Stimulated activated CD8-positive, alpha-beta memory T cell treated with anti-CD3 and anti-CD28 coated beads, Interleukin-12 subunit alpha, Interleukin-12 subunit beta, amount 100 ng/mL, for 24 hours (primary cell): ENCODE results near the gene MYH6.
"Not testable (repeated sequence)": the region's sequence is repeated elsewhere in the genome, so short reads cannot be mapped to it uniquely, and the experiment has no call there.

Experiments
- DNase-seq: peaks from one replicate; pipeline ENCODE4 v3.0.0-alpha.2; 2020; ENCODE audit errors: extremely low read depth

The MYH6 gene

GRCh38 chr14:23396781-23397407 lies 11.2 kb downstream of the MYH6 start:
- DNase-seq = no peak

- DNase-seq = no peak
These were observed 11.9 kb downstream of the MYH6 start for GRCh38 chr14:23396126-23396525.

GRCh38 chr14:23392613-23393012 lies 15.5 kb downstream of the MYH6 start:
- DNase-seq = no peak

- DNase-seq = not testable (repeated sequence)
These were observed 18.2 kb downstream of the MYH6 start for GRCh38 chr14:23389871-23390270.

GRCh38 chr14:23389396-23389795 lies 18.7 kb downstream of the MYH6 start:
- DNase-seq = no peak

GRCh38 chr14:23388996-23389395 lies 19.1 kb downstream of the MYH6 start:
- no peak for DNase-seq

- no peak for DNase-seq
These were observed 19.9 kb downstream of the MYH6 start for GRCh38 chr14:23387916-23388882.

GRCh38 chr14:23386999-23387398 lies 21.1 kb downstream of the MYH6 start:
- no peak for DNase-seq

- DNase-seq = not testable (repeated sequence)
These were observed 21.8 kb downstream of the MYH6 start for GRCh38 chr14:23386266-23386657.

- no peak for DNase-seq
These were observed 22.3 kb downstream of the MYH6 start for GRCh38 chr14:23385642-23386265.

GRCh38 chr14:23385244-23385641 lies 22.8 kb downstream of the MYH6 start:
- DNase-seq = no peak

GRCh38 chr14:23384364-23385080 lies 23.6 kb downstream of the MYH6 start:
- DNase-seq = no peak

- no peak for DNase-seq
These were observed 25.2 kb downstream of the MYH6 start for GRCh38 chr14:23382731-23383440.

GRCh38 chr14:23382276-23382675 lies 25.8 kb downstream of the MYH6 start:
- DNase-seq = no peak

GRCh38 chr14:23381871-23382270 lies 26.2 kb downstream of the MYH6 start:
- no peak for DNase-seq

- DNase-seq = no peak
These were observed 27.1 kb downstream of the MYH6 start for GRCh38 chr14:23380976-23381375.

- DNase-seq = no peak
These were observed 27.7 kb downstream of the MYH6 start for GRCh38 chr14:23380197-23380914.

- DNase-seq = peak; percentile 22
These were observed 28.5 kb downstream of the MYH6 start for GRCh38 chr14:23379366-23380196.

- no peak for DNase-seq
These were observed 29.4 kb downstream of the MYH6 start for GRCh38 chr14:23378612-23379220.
